GM19468 (cell line): ENCODE measurements around the gene FUT8.
"Not testable (repeated sequence)": the region's sequence is repeated elsewhere in the genome, so short reads cannot be mapped to it uniquely, and the experiment has no call there.

Source experiments
- ATAC-seq: cut with Tn5 transposase; IDR thresholded peaks from one replicate; pipeline ENCODE4 v1.9.1; 2021; ENCODE audit warnings: mild to moderate bottlenecking, moderate library complexity, moderate number of reproducible peaks; ENCODE audit not compliant: unreplicated experiment; ENCODE audit errors: extremely low read depth

FUT8 gene

GRCh38 chr14:65444230-65444629 lies 31.7 kb downstream of the FUT8 start:
- no peak for ATAC-seq

- no peak for ATAC-seq
Observed at GRCh38 chr14:65446159-65446558, 33.6 kb downstream of the FUT8 start.

- ATAC-seq: no peak
Observed at GRCh38 chr14:65449647-65450046, 37.1 kb downstream of the FUT8 start.

- ATAC-seq: no peak
Observed at GRCh38 chr14:65453807-65454480, 41.4 kb downstream of the FUT8 start.

- ATAC-seq: no peak
Observed at GRCh38 chr14:65456247-65456646, 43.7 kb downstream of the FUT8 start.

GRCh38 chr14:65461730-65462129 lies 49.2 kb downstream of the FUT8 start:
- no peak for ATAC-seq

GRCh38 chr14:65462411-65462810 lies 49.9 kb downstream of the FUT8 start:
- ATAC-seq: peak; percentile 68

GRCh38 chr14:65465584-65465983 lies 53.1 kb downstream of the FUT8 start:
- no peak for ATAC-seq

- ATAC-seq: not testable (repeated sequence)
Observed at GRCh38 chr14:65467926-65468325, 55.4 kb downstream of the FUT8 start.

GRCh38 chr14:65469903-65470302 lies 57.4 kb downstream of the FUT8 start:
- no peak for ATAC-seq

- no peak for ATAC-seq
Observed at GRCh38 chr14:65470404-65470880, 57.9 kb downstream of the FUT8 start.

- ATAC-seq: peak; percentile 59
Observed at GRCh38 chr14:65471038-65471878, 58.7 kb downstream of the FUT8 start.

- ATAC-seq: no peak
Observed at GRCh38 chr14:65472189-65472588, 59.7 kb downstream of the FUT8 start.

GRCh38 chr14:65476273-65476941 lies 63.9 kb downstream of the FUT8 start:
- peak; percentile 69 for ATAC-seq

GRCh38 chr14:65476942-65477318 lies 64.4 kb downstream of the FUT8 start:
- ATAC-seq: no peak

- no peak for ATAC-seq
Observed at GRCh38 chr14:65478017-65478416, 65.5 kb downstream of the FUT8 start.

- no peak for ATAC-seq
Observed at GRCh38 chr14:65478596-65478995, 66.1 kb downstream of the FUT8 start.

- ATAC-seq: no peak
Observed at GRCh38 chr14:65479386-65479785, 66.9 kb downstream of the FUT8 start.

- no peak for ATAC-seq
Observed at GRCh38 chr14:65482757-65483438, 70.4 kb downstream of the FUT8 start.

GRCh38 chr14:65483647-65484046 lies 71.1 kb downstream of the FUT8 start:
- ATAC-seq: no peak
